WERI-Rb-1 (cell line): Measurements from ENCODE around the gene CABLES2.

Source experiments
- DNase-seq: peaks from one replicate; pipeline ENCODE4 v3.0.0-alpha.2; 2020
- H3K27ac ChIP-seq: fragments of 250-450 bp; sonication (Bioruptor Pico); 2 replicates; pipeline ENCODE4 v1.5.1; 2020; ENCODE audit warnings: mild to moderate bottlenecking, moderate library complexity
- H3K27me3 ChIP-seq: fragments of 250-450 bp; sonication (Bioruptor Pico); 2 replicates; pipeline ENCODE4 v1.5.1; 2021; ENCODE audit warnings: mild to moderate bottlenecking, low read depth, moderate library complexity; ENCODE audit not compliant: insufficient read depth, severe bottlenecking
- H3K36me3 ChIP-seq: fragments of 250-450 bp; sonication (Bioruptor Pico); 2 replicates; pipeline ENCODE4 v1.5.1; 2020; ENCODE audit warnings: mild to moderate bottlenecking, moderate library complexity
- H3K4me3 ChIP-seq: 2 replicates; pipeline ENCODE4 v1.5.1; 2011; ENCODE audit warnings: low read depth, mild to moderate bottlenecking, control low read depth, low read length
- H3K9me3 ChIP-seq: fragments of 250-450 bp; sonication (Bioruptor Pico); 2 replicates; pipeline ENCODE4 v1.5.1; 2021; ENCODE audit warnings: mild to moderate bottlenecking, moderate library complexity; ENCODE audit not compliant: severe bottlenecking
- TF ChIP-seq, protein P1 (sequence below): IDR thresholded peaks from 2 replicates; pipeline ENCODE4 v1.5.1; 2011; ENCODE audit warnings: low read depth, mild to moderate bottlenecking, control low read depth, inconsistent platforms, low read length

Gene CABLES2, protein sequence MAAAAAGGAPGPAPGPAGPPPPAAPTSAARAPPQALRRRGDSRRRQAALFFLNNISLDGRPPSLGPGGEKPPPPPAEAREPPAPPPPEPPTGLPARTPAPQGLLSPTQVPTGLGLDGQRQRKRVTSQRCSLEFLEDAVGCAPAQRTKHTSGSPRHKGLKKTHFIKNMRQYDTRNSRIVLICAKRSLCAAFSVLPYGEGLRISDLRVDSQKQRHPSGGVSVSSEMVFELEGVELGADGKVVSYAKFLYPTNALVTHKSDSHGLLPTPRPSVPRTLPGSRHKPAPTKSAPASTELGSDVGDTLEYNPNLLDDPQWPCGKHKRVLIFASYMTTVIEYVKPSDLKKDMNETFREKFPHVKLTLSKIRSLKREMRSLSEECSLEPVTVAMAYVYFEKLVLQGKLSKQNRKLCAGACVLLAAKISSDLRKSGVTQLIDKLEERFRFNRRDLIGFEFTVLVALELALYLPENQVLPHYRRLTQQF

DNA sequence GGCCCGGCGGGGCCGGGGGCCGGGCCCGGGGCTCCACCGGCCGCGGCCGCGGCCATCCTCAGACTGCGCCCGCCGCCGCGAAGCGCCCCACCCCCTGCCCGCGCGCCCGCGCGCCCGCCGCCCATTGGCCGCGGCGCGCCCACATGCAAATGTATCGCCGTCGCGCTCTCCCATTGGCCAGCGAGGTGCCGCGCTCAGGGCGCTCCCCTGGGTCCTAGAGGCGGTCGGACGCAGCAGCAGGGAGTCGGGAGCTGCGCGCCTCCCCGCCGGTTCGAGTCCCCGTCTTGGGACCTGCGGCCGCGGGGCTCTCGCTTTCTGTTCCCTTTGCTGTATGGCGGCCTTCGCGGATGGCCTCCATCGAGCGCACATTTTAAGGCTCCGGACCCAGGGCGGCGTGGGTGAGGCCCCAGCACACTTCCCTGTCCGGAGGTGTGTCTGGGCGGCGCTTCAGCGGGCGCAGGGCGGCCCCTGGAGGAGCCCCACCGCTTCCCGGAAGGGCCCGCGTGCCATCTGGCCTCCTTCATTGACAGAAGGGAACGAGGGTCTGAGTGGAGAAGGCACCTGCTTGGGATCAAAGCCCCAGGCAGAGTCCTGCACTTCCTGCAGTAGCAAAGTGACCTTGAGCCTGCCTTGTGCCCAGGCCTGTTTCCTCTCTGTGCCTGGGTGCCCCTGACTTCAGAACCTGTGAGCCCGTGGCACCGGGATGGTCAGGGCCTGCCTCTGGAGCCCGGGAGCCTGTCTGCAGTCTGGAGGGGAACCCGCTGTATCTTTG is at the start of gene CABLES2:
TSS of gene CABLES2 (minus strand) at position 65 of the 772 bp plus-strand sequence. CDS start at position 56, 9 bp downstream.
- Histone ChIP-seq H3K4me3 (peak within 1 kb of the TSS; percentile 69), H3K36me3 (peaks cover 22% of the 10 kb centered on the region), H3K9me3 (no peaks in the 10 kb centered on the region), H3K27ac (peak within 1 kb of the TSS; percentile 97), H3K27me3 (no peaks in the 10 kb centered on the region)
- DNase-seq = peak; percentile 94
- TF ChIP-seq, protein P1, sequence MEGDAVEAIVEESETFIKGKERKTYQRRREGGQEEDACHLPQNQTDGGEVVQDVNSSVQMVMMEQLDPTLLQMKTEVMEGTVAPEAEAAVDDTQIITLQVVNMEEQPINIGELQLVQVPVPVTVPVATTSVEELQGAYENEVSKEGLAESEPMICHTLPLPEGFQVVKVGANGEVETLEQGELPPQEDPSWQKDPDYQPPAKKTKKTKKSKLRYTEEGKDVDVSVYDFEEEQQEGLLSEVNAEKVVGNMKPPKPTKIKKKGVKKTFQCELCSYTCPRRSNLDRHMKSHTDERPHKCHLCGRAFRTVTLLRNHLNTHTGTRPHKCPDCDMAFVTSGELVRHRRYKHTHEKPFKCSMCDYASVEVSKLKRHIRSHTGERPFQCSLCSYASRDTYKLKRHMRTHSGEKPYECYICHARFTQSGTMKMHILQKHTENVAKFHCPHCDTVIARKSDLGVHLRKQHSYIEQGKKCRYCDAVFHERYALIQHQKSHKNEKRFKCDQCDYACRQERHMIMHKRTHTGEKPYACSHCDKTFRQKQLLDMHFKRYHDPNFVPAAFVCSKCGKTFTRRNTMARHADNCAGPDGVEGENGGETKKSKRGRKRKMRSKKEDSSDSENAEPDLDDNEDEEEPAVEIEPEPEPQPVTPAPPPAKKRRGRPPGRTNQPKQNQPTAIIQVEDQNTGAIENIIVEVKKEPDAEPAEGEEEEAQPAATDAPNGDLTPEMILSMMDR = no peak

DNA sequence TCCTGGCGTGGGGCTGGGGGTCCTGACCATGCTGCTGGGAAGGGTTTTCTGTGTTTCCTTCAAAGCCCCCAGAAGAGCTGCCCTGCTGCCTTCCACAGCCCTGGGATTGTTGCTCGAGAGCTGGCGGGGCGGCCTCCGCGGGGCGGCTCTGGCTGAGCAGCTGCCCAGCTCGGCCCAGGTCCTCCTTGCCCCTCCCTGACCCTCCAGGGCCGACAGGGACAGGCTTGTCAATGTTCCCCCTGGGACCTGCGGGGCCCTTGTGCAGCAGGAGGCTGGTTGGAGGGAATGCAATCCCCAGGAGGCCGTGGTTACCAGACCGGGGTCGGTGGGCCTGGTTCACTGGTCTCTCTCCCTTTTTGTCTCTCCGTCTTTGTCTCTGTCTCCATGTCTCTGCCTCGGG is 48.8 kb upstream of the CABLES2 start:
- TF ChIP-seq, protein P1 = no peak
- H3K27me3 ChIP-seq = no peaks in the 10 kb centered on the region
- no peak overlapping the region for H3K4me3 ChIP-seq
- peak overlapping the region; percentile 93 for H3K27ac ChIP-seq
- H3K36me3 ChIP-seq = no peaks in the 10 kb centered on the region
- peak; percentile 38 for DNase-seq
- H3K9me3 ChIP-seq = no peaks in the 10 kb centered on the region

- Histone ChIP-seq H3K36me3 (no peaks in the 10 kb centered on the region), H3K4me3 (no peak overlapping the region), H3K9me3 (no peaks in the 10 kb centered on the region), H3K27ac (peak overlapping the region; percentile 93), H3K27me3 (no peaks in the 10 kb centered on the region)
- DNase-seq = peak; percentile 81
- TF ChIP-seq, protein P1 = no peak
Measured at GRCh38 chr20:62454904-62455636, 48.0 kb upstream of the CABLES2 start.

DNA sequence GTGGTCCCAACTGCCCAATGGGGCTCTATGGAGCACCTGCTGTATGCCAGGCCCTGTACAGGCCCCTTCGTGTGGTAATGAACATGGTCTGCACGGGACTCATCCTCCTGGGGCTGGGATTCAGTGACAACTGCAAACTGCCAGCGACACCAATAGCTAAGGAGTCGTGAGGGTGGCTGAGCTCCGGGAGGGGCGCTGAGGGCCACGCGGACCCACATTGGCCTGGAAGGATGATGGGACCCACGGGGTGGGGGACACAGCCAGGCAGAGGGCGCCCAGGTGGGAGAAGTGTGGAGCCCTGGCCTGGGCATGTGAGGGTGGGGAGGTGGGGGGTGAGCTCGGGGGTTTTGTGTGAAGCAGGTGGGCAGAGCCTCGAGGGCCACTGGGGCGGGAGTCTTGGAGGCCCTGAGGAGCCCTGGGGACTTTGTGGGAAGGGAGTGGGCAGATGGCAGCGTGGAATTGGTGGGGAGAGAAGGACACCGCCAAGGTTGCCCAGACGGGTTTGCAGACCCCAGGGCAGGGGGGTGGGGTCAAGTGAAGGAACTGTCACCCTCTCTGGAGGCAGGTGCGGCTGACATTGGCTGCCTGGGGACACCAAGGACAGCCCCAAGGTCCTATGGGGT is 46.2 kb upstream of the CABLES2 start:
- H3K27ac ChIP-seq = peak overlapping the region; percentile 93
- no peaks in the 10 kb centered on the region for H3K27me3 ChIP-seq
- H3K4me3 ChIP-seq = no peak overlapping the region
- TF ChIP-seq, protein P1 = no peak
- no peaks in the 10 kb centered on the region for H3K36me3 ChIP-seq
- H3K9me3 ChIP-seq = no peaks in the 10 kb centered on the region
- DNase-seq = no peak

- Histone ChIP-seq H3K9me3 (no peaks in the 10 kb centered on the region), H3K36me3 (no peaks in the 10 kb centered on the region), H3K4me3 (no peak overlapping the region), H3K27ac (no peak overlapping the region), H3K27me3 (no peaks in the 10 kb centered on the region)
- no peak for DNase-seq
- TF ChIP-seq, protein P1 = no peak
Measured at GRCh38 chr20:62452475-62453095, 45.5 kb upstream of the CABLES2 start.
